ENCODE measurements around the gene GRIP1.
A peak's percentile ranks its signal among the peaks of the same experiment; 100 is the strongest.

GRIP1 gene

DNA sequence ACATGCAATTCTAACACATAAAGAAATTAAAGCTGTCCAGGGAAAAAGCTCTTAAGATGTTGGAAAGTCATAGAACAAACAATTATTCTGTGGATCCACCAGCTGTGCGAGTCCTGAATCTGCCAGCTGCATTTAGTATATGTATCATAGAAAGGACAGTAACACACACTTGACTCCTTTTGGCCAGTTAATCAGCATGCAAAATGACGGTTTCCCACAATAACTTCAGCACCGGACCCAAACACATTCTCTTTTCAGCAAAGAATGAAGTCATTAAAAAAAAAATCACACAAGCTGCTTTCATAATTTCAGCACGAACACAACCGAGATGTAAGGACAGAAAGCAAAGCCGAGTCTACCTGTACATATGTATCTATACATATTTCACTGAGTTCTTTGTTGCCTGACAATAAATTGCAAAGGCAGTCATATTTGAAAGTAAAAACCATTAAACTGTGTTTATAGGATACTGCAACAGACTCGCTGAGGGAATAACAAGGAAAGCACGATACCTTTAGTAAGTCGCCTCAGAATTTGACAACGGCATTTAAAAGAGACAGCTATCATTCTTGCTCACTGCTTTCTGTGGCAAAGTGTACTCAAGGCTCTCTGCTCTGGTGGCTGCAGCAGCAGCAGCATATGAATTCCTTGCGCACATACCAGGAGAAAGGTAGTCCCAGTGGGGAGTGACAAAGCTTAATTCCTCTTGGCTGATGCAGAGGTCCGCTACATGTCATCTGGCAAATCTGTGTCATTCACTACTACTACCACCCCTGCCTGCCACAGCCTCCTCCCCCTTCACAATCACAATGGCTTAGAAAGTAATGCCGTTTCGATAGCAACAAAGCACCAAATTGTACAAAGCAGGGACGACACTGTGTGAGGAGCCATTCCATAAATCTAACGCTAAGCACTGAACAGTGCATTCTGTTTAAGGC is at the start of gene GRIP1:
GRIP1 (minus strand) TSS at position 739 of the 938 bp plus-strand sequence; CDS start at position 567, 172 bp downstream.
- Histone ChIP-seq H4K20me1 (no peaks in the 10 kb centered on the region), H3K9ac (no peak within 1 kb of the TSS), H3K36me3 (no peaks in the 10 kb centered on the region), H3K4me3 (no peak within 1 kb of the TSS), H3K4me1 (peaks cover 0 to 7% (median 0%) of the 10 kb centered on the region in 10 experiments; a peak in 1 of 20 replicates), H3K4me2 (no peak within 1 kb of the TSS), H3K9me3 (replicated peaks in 1 of 11) (no peaks in the 10 kb centered on the region), H3K27me3 (no peaks in the 10 kb centered on the region), H3K27ac (no peak within 1 kb of the TSS)
- no peak for TF ChIP-seq Cebpa-rat (IDR thresholded peaks at IDR 0.05)

DNA sequence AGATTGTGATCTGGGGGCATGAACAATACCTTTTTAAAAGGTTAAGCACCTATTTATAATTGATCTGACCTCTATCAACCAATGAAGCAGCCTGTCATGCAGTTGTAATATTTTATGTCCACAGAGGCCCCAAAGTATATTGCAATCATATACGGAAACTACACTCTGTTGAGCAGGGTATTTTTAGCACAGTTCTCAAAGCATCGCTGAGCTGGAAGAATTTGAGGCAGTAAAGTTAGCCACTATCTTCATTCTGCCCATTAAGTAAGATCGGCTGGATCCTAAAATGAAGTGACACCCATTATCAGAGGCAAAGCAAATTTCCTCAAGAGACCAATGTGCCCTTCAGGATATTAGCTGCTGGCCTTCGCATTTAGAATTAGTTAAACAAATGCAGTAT is 47.7 kb upstream of the GRIP1 start:
- H3K4me1 ChIP-seq, result peaks cover 29 to 45% (median 40%) of the 10 kb centered on the region in 10 experiments
- H3K9ac ChIP-seq, result peak overlapping the region in 10 of 11 experiments; percentile 38 to 78 (median 71); a peak in 19 of 22 replicates
- peak in 6 of 11 experiments; percentile 47 to 75 (median 70); a peak in 10 of 22 replicates for TF ChIP-seq Cebpa-rat (IDR thresholded peaks at IDR 0.05)

GRCh38 chr12:66725031-66725430 is 46.2 kb upstream of the GRIP1 start:
- no peak for TF ChIP-seq Cebpa-rat (IDR thresholded peaks at IDR 0.05)
- no peaks in the 10 kb centered on the region for H4K20me1 ChIP-seq

More for the DNA sequence above, 47.7 kb upstream of the GRIP1 start:
- Histone ChIP-seq H4K20me1 (no peaks in the 10 kb centered on the region), H3K27me3 (no peaks in the 10 kb centered on the region), H3K27ac (peak overlapping the region in 9 of 11 experiments; percentile 62 to 92 (median 88); a peak in 18 of 22 replicates), H3K4me3 (peak overlapping the region in 7 of 10 experiments; percentile 10 to 45 (median 36); a peak in 9 of 20 replicates), H3K9me3 (replicated peaks in 1 of 11) (peaks cover 0 to 10% (median 0%) of the 10 kb centered on the region in 11 experiments; a peak in 6 of 22 replicates), H3K36me3 (no peaks in the 10 kb centered on the region), H3K4me2 (peak overlapping the region; percentile 39 to 88 (median 75))

GRCh38 chr12:66724616-66725015 is 45.7 kb upstream of the GRIP1 start:
- H3K9me3 ChIP-seq (replicated peaks in 1 of 11), result peaks cover 0 to 9% (median 4%) of the 10 kb centered on the region in 11 experiments; a peak in 6 of 22 replicates
- TF ChIP-seq Cebpa-rat (IDR thresholded peaks at IDR 0.05), result no peak
- no peak overlapping the region for H3K9ac ChIP-seq
- H3K36me3 ChIP-seq, result no peaks in the 10 kb centered on the region
- H3K4me2 ChIP-seq, result peak overlapping the region in 8 of 11 experiments; percentile 7 to 37 (median 26); a peak in 10 of 22 replicates
- H4K20me1 ChIP-seq, result no peaks in the 10 kb centered on the region
- peaks cover 29 to 45% (median 40%) of the 10 kb centered on the region in 10 experiments for H3K4me1 ChIP-seq
- H3K4me3 ChIP-seq, result no peak overlapping the region
- H3K27me3 ChIP-seq, result no peaks in the 10 kb centered on the region
- peak overlapping the region in 7 of 11 experiments; percentile 32 to 89 (median 57); a peak in 12 of 22 replicates for H3K27ac ChIP-seq

More at GRCh38 chr12:66725031-66725430, 46.2 kb upstream of the GRIP1 start:
- peak overlapping the region in 8 of 11 experiments; percentile 7 to 37 (median 26); a peak in 9 of 22 replicates for H3K4me2 ChIP-seq
- H3K9ac ChIP-seq, result no peak overlapping the region
- H3K27ac ChIP-seq, result peak overlapping the region in 7 of 11 experiments; percentile 32 to 89 (median 57); a peak in 11 of 22 replicates
- no peaks in the 10 kb centered on the region for H3K36me3 ChIP-seq
- no peak overlapping the region for H3K4me3 ChIP-seq
- H3K4me1 ChIP-seq, result peaks cover 29 to 45% (median 40%) of the 10 kb centered on the region in 10 experiments
- H3K27me3 ChIP-seq, result no peaks in the 10 kb centered on the region
- H3K9me3 ChIP-seq (replicated peaks in 1 of 11), result peaks cover 0 to 10% (median 5%) of the 10 kb centered on the region in 11 experiments; a peak in 6 of 22 replicates

GRCh38 chr12:66724026-66724425 is 45.1 kb upstream of the GRIP1 start:
- no peak for TF ChIP-seq Cebpa-rat (IDR thresholded peaks at IDR 0.05)
- Histone ChIP-seq H3K9ac (no peak overlapping the region), H4K20me1 (no peaks in the 10 kb centered on the region), H3K27ac (peak overlapping the region in 6 of 11 experiments; percentile 33 to 89 (median 58); a peak in 10 of 22 replicates), H3K4me2 (peak overlapping the region in 5 of 11 experiments; percentile 16 to 32 (median 28); a peak in 6 of 22 replicates), H3K4me1 (peaks cover 29 to 45% (median 40%) of the 10 kb centered on the region in 10 experiments), H3K4me3 (no peak overlapping the region), H3K9me3 (replicated peaks in 1 of 11) (peaks cover 0 to 9% (median 4%) of the 10 kb centered on the region in 11 experiments; a peak in 4 of 22 replicates), H3K36me3 (no peaks in the 10 kb centered on the region), H3K27me3 (no peaks in the 10 kb centered on the region)

- TF ChIP-seq Cebpa-rat (IDR thresholded peaks at IDR 0.05), result no peak
- Histone ChIP-seq H3K9me3 (replicated peaks in 1 of 11) (peaks cover 0 to 13% (median 4%) of the 10 kb centered on the region in 11 experiments; a peak in 8 of 22 replicates), H3K9ac (no peak overlapping the region), H3K4me2 (no peak overlapping the region), H3K4me3 (no peak overlapping the region), H3K27me3 (no peaks in the 10 kb centered on the region), H4K20me1 (no peaks in the 10 kb centered on the region), H3K4me1 (peaks cover 4 to 10% (median 8%) of the 10 kb centered on the region in 10 experiments; a peak in 17 of 20 replicates), H3K27ac (no peak overlapping the region), H3K36me3 (no peaks in the 10 kb centered on the region)
Measured at GRCh38 chr12:66719862-66720261, 41.0 kb upstream of the GRIP1 start.

DNA sequence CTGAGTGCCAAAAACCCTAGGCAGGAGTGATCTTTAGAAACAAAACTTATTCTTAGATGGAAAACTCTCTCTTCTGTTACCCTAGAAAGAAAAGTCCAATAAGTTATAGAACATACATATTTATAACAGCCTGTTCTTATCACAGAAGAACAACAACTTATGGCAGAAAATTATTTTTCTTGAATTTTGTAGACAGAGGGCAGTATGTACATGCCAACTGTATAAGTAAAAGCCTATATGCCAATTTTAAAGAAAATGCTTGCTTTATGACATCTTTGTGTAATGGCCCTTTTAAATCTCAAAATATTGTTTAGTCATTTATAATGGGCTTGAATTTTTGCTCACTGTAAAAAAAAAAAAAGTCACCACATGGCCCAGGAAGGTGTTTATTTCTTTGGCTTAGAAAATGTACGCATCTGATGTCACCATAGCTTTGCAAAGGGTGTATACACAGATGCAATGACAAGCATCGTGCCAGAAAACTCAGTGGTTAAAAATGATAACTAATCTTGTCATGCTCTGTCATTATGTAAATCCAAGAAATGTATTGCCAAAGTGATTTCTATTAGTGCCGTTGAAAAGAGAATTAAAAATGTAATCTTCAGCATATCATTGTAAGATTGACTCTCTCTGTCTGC is 38.3 kb upstream of the GRIP1 start:
- no peak for TF ChIP-seq Cebpa-rat (IDR thresholded peaks at IDR 0.05)
- Histone ChIP-seq H3K4me1 (peaks cover 0 to 9% (median 7%) of the 10 kb centered on the region in 10 experiments; a peak in 14 of 20 replicates), H4K20me1 (no peaks in the 10 kb centered on the region), H3K4me2 (no peak overlapping the region), H3K4me3 (no peak overlapping the region), H3K36me3 (no peaks in the 10 kb centered on the region), H3K9ac (no peak overlapping the region; a peak in 1 of 22 replicates), H3K27me3 (no peaks in the 10 kb centered on the region), H3K27ac (no peak overlapping the region), H3K9me3 (replicated peaks in 1 of 11) (peaks cover 0 to 17% (median 7%) of the 10 kb centered on the region in 11 experiments; a peak in 8 of 22 replicates)

GRCh38 chr12:66716522-66716921 is 37.6 kb upstream of the GRIP1 start:
- Histone ChIP-seq H3K36me3 (no peaks in the 10 kb centered on the region), H3K27me3 (no peaks in the 10 kb centered on the region), H3K4me1 (peaks cover 0 to 9% (median 7%) of the 10 kb centered on the region in 10 experiments; a peak in 14 of 20 replicates), H3K27ac (no peak overlapping the region), H3K9me3 (replicated peaks in 1 of 11) (peaks cover 0 to 17% (median 7%) of the 10 kb centered on the region in 11 experiments; a peak in 8 of 22 replicates), H3K4me2 (no peak overlapping the region), H4K20me1 (no peaks in the 10 kb centered on the region), H3K4me3 (no peak overlapping the region), H3K9ac (no peak overlapping the region; a peak in 1 of 22 replicates)
- TF ChIP-seq Cebpa-rat (IDR thresholded peaks at IDR 0.05), result no peak

All from BLaER1 treated with 17β-estradiol and CSF1 and Interleukin-3, amounts not matched to agents 10 nM and 100 nM (cell line).